HUES48 (cell line): Measurements from ENCODE around the gene SH3PXD2A.
"Not testable (repeated sequence)": the region's sequence is repeated elsewhere in the genome, so short reads cannot be mapped to it uniquely, and the experiment has no call there.

Experiments
- H3K27ac ChIP-seq: one replicate; pipeline ENCODE4 v1.7.0; 2013; ENCODE audit warnings: low read depth, low read length, inconsistent platforms
- H3K27me3 ChIP-seq: 2 replicates; pipeline ENCODE4 v1.6.1; 2013; ENCODE audit warnings: mild to moderate bottlenecking, low read length; ENCODE audit not compliant: control insufficient read depth, insufficient read depth
- H3K36me3 ChIP-seq: 2 replicates; pipeline ENCODE4 v1.6.1; 2013; ENCODE audit warnings: low read length; ENCODE audit not compliant: control insufficient read depth, insufficient read depth
- H3K4me1 ChIP-seq: 2 replicates; pipeline ENCODE4 v1.6.1; 2013; ENCODE audit warnings: mild to moderate bottlenecking, low read length; ENCODE audit not compliant: control insufficient read depth, insufficient read depth
- H3K4me3 ChIP-seq: 2 replicates; pipeline ENCODE4 v1.5.1; 2013; ENCODE audit warnings: mild to moderate bottlenecking, low read depth, low read length
- H3K9ac ChIP-seq: 2 replicates; pipeline ENCODE4 v1.6.1; 2013; ENCODE audit warnings: mild to moderate bottlenecking, low read depth, low read length, moderate library complexity
- H3K9me3 ChIP-seq: 2 replicates; pipeline ENCODE4 v1.6.1; 2013; ENCODE audit warnings: low read length; ENCODE audit not compliant: control insufficient read depth, insufficient read depth

Gene SH3PXD2A

GRCh38 chr10:103609231-103610082, 245.9 kb downstream of the SH3PXD2A start:
- H3K36me3 ChIP-seq = no peaks in the 10 kb centered on the region
- no peak overlapping the region for H3K27ac ChIP-seq
- no peak overlapping the region for H3K9ac ChIP-seq

GRCh38 chr10:103608056-103608455, 247.3 kb downstream of the SH3PXD2A start:
- not testable (repeated sequence) for H3K27me3 ChIP-seq, H3K4me1 ChIP-seq, H3K27ac ChIP-seq, H3K9ac ChIP-seq, H3K36me3 ChIP-seq, H3K4me3 ChIP-seq, H3K9me3 ChIP-seq

More at GRCh38 chr10:103609231-103610082, 245.9 kb downstream of the SH3PXD2A start:
- Histone ChIP-seq H3K27me3 (no peaks in the 10 kb centered on the region), H3K4me1 (no peaks in the 10 kb centered on the region), H3K4me3 (no peak overlapping the region), H3K9me3 (peaks cover 2% of the 10 kb centered on the region; the same call in 1 of the 2 replicates)

- H3K4me1 ChIP-seq, H3K9me3 ChIP-seq, H3K9ac ChIP-seq, H3K27me3 ChIP-seq, H3K4me3 ChIP-seq, H3K36me3 ChIP-seq, H3K27ac ChIP-seq: not testable (repeated sequence)
Measured at GRCh38 chr10:103607051-103607450, 248.3 kb downstream of the SH3PXD2A start.

- not testable (repeated sequence) for H3K36me3 ChIP-seq, H3K9ac ChIP-seq, H3K9me3 ChIP-seq, H3K27ac ChIP-seq, H3K4me1 ChIP-seq, H3K4me3 ChIP-seq, H3K27me3 ChIP-seq
Measured at GRCh38 chr10:103606097-103606438, 249.3 kb downstream of the SH3PXD2A start.

GRCh38 chr10:103605359-103606096, 249.8 kb downstream of the SH3PXD2A start:
- Histone ChIP-seq H3K4me1 (no peaks in the 10 kb centered on the region), H3K4me3 (no peak overlapping the region), H3K27me3 (no peaks in the 10 kb centered on the region), H3K36me3 (no peaks in the 10 kb centered on the region), H3K27ac (no peak overlapping the region), H3K9ac (no peak overlapping the region), H3K9me3 (peaks cover 2% of the 10 kb centered on the region; the same call in 1 of the 2 replicates)

- peaks cover 2% of the 10 kb centered on the region; the same call in 1 of the 2 replicates for H3K9me3 ChIP-seq
- H3K4me1 ChIP-seq = no peaks in the 10 kb centered on the region
- H3K4me3 ChIP-seq = no peak overlapping the region
- H3K36me3 ChIP-seq = no peaks in the 10 kb centered on the region
- no peak overlapping the region for H3K27ac ChIP-seq
- H3K27me3 ChIP-seq = no peaks in the 10 kb centered on the region
- no peak overlapping the region for H3K9ac ChIP-seq
Measured at GRCh38 chr10:103603382-103603781, 252.0 kb downstream of the SH3PXD2A start.

- no peak overlapping the region for H3K27ac ChIP-seq
- no peak overlapping the region for H3K9ac ChIP-seq
- no peaks in the 10 kb centered on the region for H3K36me3 ChIP-seq
- H3K9me3 ChIP-seq = peaks cover 2% of the 10 kb centered on the region; the same call in 1 of the 2 replicates
- H3K4me1 ChIP-seq = no peaks in the 10 kb centered on the region
- no peak overlapping the region for H3K4me3 ChIP-seq
- H3K27me3 ChIP-seq = no peaks in the 10 kb centered on the region
Measured at GRCh38 chr10:103602852-103603155, 252.6 kb downstream of the SH3PXD2A start.

- no peaks in the 10 kb centered on the region for H3K36me3 ChIP-seq
- peaks cover 2% of the 10 kb centered on the region; the same call in 1 of the 2 replicates for H3K9me3 ChIP-seq
Measured at GRCh38 chr10:103602028-103602851, 253.1 kb downstream of the SH3PXD2A start.

GRCh38 chr10:103600956-103601569, 254.3 kb downstream of the SH3PXD2A start:
- peaks cover 2% of the 10 kb centered on the region; the same call in 1 of the 2 replicates for H3K9me3 ChIP-seq
- H3K27ac ChIP-seq = no peak overlapping the region
- H3K4me1 ChIP-seq = no peaks in the 10 kb centered on the region
- no peak overlapping the region for H3K9ac ChIP-seq
- H3K4me3 ChIP-seq = no peak overlapping the region
- H3K36me3 ChIP-seq = no peaks in the 10 kb centered on the region
- no peaks in the 10 kb centered on the region for H3K27me3 ChIP-seq

More at GRCh38 chr10:103602028-103602851, 253.1 kb downstream of the SH3PXD2A start:
- no peak overlapping the region for H3K27ac ChIP-seq
- H3K9ac ChIP-seq = no peak overlapping the region
- H3K4me3 ChIP-seq = no peak overlapping the region
- no peaks in the 10 kb centered on the region for H3K4me1 ChIP-seq
- no peaks in the 10 kb centered on the region for H3K27me3 ChIP-seq

GRCh38 chr10:103600325-103600724, 255.1 kb downstream of the SH3PXD2A start:
- Histone ChIP-seq H3K27ac (no peak overlapping the region), H3K27me3 (no peaks in the 10 kb centered on the region), H3K36me3 (no peaks in the 10 kb centered on the region), H3K9me3 (no peaks in the 10 kb centered on the region), H3K9ac (no peak overlapping the region), H3K4me3 (no peak overlapping the region), H3K4me1 (no peaks in the 10 kb centered on the region)
